Measurements from ENCODE around the gene TM2D1.
"Not testable (repeated sequence)": the region's sequence is repeated elsewhere in the genome, so short reads cannot be mapped to it uniquely, and the experiment has no call there.

The TM2D1 gene

DNA sequence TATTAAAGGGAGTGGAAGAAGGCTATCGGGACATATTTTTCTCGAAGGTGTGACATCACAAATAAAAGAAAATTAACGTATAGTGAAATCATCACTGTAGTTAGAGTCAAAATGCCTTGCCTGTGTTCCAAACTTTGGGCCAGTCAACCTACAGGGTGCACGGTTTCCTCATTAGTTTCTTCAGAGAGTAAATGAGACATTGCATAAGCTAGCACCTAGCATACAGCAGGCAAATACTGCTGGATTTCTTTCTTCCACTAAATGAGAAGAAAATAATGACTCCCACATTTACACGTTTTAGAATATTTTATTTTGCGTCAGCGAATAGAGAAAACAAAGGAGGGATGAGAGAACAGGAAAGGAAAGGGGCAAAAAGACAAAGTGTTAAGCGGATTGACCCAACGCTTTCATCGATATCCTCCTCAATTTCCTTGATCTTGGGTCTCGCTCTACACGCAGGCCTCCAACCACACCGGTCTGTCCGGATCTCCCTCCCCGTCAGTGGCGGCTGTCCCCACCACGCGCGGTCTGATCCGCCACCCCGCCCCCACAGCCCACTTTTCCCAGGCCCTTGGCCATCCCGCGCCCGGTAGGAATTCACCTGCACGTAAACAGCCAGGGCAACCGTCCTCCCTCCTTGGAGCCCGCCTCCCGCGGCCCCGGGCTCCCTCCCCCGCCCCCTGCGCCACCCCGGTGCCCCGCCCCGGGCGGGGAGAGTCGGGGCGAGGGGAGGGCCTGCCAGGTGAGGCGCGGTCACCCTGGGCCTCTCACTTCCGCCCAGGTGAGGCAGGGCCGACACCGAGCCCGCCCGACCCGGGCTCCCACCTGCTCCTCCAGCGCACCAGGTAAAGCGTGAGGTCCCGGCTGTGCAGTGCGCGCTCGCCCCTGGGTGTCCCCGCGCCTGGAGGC lies 17.0 kb upstream of the TM2D1 start, which contains the start of gene PATJ:
Gene PATJ, plus strand, starts transcription at position 770 of the 909 bp plus-strand sequence. CDS start 20,413 bp downstream, outside the sequence.
- Mint-ChIP-seq H3K27me3 (no peaks in the 10 kb centered on the region), H3K27ac (peak within 1 kb of the TSS; percentile 92), H3K4me3 (peak within 1 kb of the TSS; percentile 89), H3K9me3 (no peaks in the 10 kb centered on the region), H3K4me1 (ENCODE audit: low read depth) (peaks cover 25% of the 10 kb centered on the region), H3K36me3 (ENCODE audit: low read depth) (no peaks in the 10 kb centered on the region)
- DNase-seq, result peak; percentile 80

DNA sequence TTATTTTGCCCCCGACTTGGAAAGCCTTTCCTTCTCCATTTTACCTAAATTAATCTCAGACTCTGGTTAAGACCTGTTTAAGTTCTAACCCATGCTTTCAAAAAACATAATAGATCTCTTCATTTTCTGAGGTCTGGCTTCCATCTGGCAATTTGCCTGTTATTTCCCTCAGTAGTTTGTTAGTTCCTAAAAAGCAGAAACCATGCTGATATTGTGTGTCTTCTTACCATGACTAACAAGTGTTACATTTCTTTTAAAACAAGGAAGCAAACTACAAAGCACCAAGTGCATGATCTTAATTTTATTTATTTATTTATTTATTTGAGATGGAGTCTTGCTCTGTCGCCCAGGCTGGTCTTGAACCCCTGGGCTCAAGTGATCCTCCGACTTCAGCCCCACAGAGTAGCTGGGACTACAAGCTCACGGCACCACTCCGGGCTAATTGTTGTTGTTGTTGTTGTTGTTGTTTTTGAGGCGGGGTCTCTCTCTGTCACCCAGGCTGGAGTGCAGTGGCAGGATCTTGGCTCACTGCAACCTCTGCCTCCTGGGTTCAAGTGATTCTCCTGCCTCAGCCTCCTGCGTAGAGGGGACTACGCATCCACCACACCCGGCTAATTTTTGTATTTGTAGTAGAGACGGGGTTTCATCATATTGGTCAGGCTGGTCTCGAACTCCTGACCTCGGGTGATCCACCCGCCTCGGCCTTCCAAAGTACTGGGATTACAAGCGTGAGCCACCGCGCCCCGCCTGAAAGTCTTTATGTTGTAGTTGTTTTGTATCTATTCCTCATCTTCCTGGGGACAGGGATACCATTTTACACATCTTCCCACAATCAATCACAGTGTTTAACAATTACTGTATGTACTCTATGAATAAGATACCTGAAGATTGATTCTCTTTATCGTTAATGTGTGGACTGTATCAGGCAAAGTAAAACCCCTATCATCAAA lies 16.1 kb upstream of the TM2D1 start:
- H3K27ac Mint-ChIP-seq, result peak overlapping the region; percentile 92
- peak overlapping the region; percentile 89 for H3K4me3 Mint-ChIP-seq
- no peaks in the 10 kb centered on the region for H3K36me3 Mint-ChIP-seq (ENCODE audit: low read depth)
- no peaks in the 10 kb centered on the region for H3K27me3 Mint-ChIP-seq
- no peaks in the 10 kb centered on the region for H3K9me3 Mint-ChIP-seq
- no peak for DNase-seq
- peaks cover 21% of the 10 kb centered on the region for H3K4me1 Mint-ChIP-seq (ENCODE audit: low read depth)

DNA sequence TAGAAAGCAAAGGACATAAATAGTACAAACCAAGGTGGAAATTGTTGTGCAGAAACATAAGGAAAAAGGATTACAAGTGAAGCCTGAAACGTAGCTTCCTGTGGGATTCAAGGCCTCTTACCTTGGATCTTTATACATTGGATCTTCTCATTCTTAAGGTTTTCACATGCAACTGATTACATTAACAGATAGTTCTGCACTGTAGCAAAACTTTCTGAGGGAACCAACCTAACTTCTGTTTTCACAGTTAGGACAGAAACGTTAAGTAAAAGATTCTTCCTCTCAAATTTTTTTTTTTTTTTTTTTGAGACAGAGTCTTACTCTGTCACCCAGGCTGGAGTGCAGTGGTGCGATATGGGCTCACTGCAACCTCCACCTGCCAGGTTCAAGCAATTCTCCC lies 7.8 kb upstream of the TM2D1 start:
- H3K9me3 Mint-ChIP-seq, result no peaks in the 10 kb centered on the region
- H3K27me3 Mint-ChIP-seq, result no peaks in the 10 kb centered on the region
- no peak for DNase-seq
- H3K27ac Mint-ChIP-seq, result no peak overlapping the region
- no peak overlapping the region for H3K4me3 Mint-ChIP-seq
- H3K4me1 Mint-ChIP-seq (ENCODE audit: low read depth), result peaks cover 4% of the 10 kb centered on the region
- no peaks in the 10 kb centered on the region for H3K36me3 Mint-ChIP-seq (ENCODE audit: low read depth)

DNA sequence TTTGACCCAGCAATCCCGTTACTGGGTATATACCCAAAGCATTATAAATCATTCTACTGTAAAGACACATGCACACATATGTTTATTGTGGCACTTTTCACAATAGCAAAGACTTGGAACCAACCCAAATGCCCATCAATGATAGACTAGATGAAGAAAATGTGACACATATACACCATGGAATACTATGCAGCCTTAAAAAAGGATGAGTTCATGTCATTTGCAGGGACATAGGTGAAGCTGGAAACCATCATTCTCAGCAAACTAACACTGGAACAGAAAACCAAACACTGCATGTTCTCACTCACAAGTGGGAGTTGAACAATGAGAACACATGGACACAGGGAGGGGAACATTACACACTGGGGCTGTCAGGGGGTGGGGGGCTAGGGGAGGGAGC lies 5.7 kb upstream of the TM2D1 start:
- H3K36me3 Mint-ChIP-seq (ENCODE audit: low read depth); H3K27ac Mint-ChIP-seq; DNase-seq; H3K4me1 Mint-ChIP-seq (ENCODE audit: low read depth); H3K9me3 Mint-ChIP-seq; H3K4me3 Mint-ChIP-seq; H3K27me3 Mint-ChIP-seq: not testable (repeated sequence)

DNA sequence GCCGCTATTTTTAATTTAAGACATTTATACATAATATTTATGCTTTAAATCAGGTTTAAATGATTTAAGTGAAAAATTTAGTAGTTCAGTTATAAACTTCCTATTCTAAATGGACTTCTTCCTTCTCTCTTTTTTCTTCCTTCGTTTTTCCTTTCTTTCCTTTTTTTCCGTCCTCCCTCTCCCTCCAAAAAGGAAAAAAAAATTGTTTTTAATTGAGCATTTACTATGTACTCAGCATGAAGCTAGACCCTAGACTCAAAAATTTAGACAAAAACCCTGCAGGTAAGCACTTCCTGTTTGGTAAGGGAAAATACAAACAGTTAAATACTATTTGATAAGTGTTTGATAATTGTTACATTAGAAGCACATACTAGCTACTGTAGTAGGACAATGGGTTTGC lies 2.6 kb upstream of the TM2D1 start:
- DNase-seq, result no peak
- peaks cover 15% of the 10 kb centered on the region for H3K4me1 Mint-ChIP-seq (ENCODE audit: low read depth)
- H3K27me3 Mint-ChIP-seq, result no peaks in the 10 kb centered on the region
- H3K27ac Mint-ChIP-seq, result no peak overlapping the region
- no peaks in the 10 kb centered on the region for H3K9me3 Mint-ChIP-seq
- no peak overlapping the region for H3K4me3 Mint-ChIP-seq
- H3K36me3 Mint-ChIP-seq (ENCODE audit: low read depth), result peaks cover 23% of the 10 kb centered on the region

DNA sequence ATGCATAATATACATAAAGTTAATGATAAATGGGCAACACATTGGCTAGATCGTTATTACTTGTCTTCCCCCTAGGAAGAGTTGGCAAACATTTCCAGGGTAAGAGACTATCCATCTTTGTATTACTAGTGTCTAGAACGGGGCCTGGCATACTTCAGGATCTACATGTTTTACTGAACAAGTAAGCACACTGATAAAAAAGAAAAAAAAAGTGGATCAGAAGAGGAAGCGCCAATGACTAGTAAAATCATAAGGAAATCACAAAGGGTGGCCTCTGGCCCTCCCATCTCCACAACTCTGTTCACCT lies 482 bp downstream of the TM2D1 start:
- Mint-ChIP-seq H3K27ac (peak overlapping the region; percentile 100), H3K4me3 (peak overlapping the region; percentile 98), H3K4me1 (ENCODE audit: low read depth) (peaks cover 24% of the 10 kb centered on the region), H3K27me3 (no peaks in the 10 kb centered on the region), H3K9me3 (no peaks in the 10 kb centered on the region), H3K36me3 (ENCODE audit: low read depth) (peaks cover 43% of the 10 kb centered on the region)
- DNase-seq, result no peak

DNA sequence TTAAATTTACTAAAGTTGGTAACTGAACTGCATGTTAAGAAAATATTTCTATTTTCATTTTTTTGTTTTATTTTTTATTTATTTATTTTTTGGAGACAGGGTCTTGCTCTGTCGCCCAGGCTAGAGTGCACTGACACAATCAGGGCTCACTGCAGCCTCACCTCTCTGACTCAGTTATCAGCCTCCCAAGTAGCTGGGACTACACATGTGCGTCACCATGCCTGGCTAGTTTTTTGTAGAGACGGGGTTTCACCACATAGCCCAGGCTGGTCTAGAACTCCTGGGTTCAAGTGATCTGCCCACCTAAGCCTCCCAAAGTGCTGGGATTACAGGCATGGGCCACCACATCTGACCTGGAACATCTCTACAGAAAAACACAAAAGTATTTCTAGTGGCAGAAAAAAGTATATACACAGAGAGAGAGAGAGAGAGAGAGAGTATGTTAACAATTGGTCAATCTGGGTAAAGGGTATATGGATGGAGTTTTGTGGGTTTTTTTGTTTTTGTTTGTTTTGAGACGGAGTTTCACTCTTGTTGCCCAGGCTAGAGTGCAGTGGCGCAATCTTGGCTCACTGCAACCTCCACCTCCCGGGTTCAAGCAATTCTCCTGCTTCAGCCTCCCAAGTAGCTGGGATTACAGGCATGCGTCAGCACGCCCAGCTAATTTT lies 5.8 kb downstream of the TM2D1 start:
- not testable (repeated sequence) for DNase-seq, H3K4me3 Mint-ChIP-seq, H3K27me3 Mint-ChIP-seq, H3K9me3 Mint-ChIP-seq, H3K27ac Mint-ChIP-seq
- Mint-ChIP-seq H3K36me3 (ENCODE audit: low read depth) (peaks cover 66% of the 10 kb centered on the region), H3K4me1 (ENCODE audit: low read depth) (peaks cover 33% of the 10 kb centered on the region)

DNA sequence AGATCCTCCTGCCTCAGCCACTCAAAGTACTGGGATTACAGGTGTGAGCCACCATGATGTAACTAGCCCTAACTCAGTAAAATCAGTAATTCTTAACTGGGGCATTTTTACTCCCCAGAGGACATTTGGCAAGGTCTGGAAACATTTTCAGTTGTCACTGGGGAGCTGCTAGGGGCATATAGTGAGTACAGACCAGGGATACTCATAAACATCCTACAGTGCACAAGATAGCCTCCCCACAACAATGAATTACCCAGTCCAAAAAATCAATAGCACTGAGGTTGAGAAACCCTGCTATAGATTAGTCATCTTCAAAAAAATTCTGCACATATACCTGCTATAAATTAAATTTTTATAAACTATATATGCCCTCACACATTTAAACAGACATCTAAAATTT lies 13.0 kb downstream of the TM2D1 start:
- no peaks in the 10 kb centered on the region for H3K9me3 Mint-ChIP-seq
- no peaks in the 10 kb centered on the region for H3K27me3 Mint-ChIP-seq
- peaks cover 73% of the 10 kb centered on the region for H3K36me3 Mint-ChIP-seq (ENCODE audit: low read depth)
- H3K4me3 Mint-ChIP-seq, result no peak overlapping the region
- DNase-seq, result no peak
- peaks cover 9% of the 10 kb centered on the region for H3K4me1 Mint-ChIP-seq (ENCODE audit: low read depth)
- H3K27ac Mint-ChIP-seq, result peak overlapping the region; percentile 15

DNA sequence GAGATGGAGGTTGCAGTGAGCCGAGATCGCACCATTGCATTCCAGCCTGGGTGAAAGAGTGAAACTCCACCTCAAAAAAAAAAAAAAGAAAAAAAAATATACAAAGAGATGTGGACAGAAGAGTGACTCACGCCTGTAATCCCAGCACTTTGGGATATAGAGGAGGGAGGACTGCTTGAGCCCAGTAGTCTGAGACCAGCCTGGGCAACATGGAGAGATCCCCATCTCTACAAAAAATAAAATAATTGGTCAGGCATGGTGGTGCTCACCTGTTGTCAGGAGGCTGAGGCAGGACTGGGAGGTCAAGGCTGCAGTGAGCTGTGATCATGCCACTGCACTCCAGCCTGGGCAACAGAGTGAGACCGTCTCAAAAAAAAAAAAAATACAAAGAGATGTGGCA lies 13.7 kb downstream of the TM2D1 start:
- not testable (repeated sequence) for H3K9me3 Mint-ChIP-seq; H3K4me3 Mint-ChIP-seq; H3K27me3 Mint-ChIP-seq; DNase-seq; H3K27ac Mint-ChIP-seq; H3K4me1 Mint-ChIP-seq (ENCODE audit: low read depth)
- H3K36me3 Mint-ChIP-seq (ENCODE audit: low read depth), result peaks cover 73% of the 10 kb centered on the region

DNA sequence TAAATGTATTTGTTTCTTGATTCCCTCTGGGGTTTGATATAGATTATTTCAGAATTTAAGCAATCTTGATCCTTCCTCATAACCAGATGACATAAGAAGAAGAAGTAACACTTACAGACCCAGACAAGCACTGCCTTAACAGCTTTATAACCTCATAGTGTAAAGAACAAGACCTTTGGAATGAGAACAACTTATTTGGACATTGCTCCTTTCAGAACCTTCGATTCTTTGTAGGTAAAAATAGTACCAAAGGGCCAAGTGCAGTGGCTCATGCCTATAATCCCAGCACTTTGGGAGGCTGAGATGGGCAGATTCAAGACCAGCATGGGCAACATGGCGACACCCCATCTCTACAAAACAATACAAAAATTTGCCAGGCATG lies 15.0 kb downstream of the TM2D1 start:
- no peak overlapping the region for H3K4me3 Mint-ChIP-seq
- DNase-seq, result no peak
- H3K36me3 Mint-ChIP-seq (ENCODE audit: low read depth), result peaks cover 80% of the 10 kb centered on the region
- H3K9me3 Mint-ChIP-seq, result no peaks in the 10 kb centered on the region
- no peak overlapping the region for H3K27ac Mint-ChIP-seq
- peaks cover 6% of the 10 kb centered on the region for H3K4me1 Mint-ChIP-seq (ENCODE audit: low read depth)
- H3K27me3 Mint-ChIP-seq, result no peaks in the 10 kb centered on the region

DNA sequence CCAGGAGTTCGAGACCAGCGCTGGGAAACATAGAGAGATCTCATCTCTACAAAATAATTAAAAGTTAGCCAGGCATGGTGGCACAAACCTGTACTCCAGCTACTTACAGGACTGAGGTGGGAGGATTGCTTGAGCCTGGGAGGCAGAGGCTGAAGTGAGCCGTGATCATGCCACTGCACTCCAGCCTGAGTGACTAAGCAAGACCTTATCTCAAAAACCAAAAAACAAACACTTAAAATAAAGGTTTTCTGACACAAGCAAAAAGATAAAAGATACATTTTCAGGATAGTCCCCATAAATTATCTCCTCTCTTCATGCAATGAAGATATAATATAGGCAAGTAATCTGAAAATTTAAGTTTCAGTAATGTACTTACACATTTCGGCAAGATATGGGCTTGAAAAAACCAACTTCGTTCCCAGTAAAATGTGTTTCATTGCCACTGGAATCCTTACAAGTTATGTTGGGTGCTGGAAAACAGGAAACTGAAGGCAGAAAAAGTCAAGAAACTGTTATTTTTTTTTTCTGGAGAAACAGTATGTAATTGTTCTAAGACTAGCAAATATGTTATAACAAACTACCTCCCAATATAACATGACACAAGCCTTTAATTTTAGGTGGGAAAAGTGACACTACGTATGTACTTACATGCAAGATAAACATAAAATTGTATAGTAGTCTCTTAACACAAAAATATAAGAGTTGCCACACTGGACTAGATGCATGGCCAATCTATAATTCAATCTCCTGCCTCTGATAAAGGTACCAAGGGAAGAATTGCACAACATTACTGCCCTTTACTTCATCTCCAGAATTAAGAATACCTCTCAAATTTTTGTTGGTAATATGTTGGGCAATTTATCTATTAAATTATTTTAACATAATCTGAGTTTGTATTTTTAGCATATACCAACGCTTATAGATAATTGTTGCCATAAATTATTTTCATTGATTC lies 15.7 kb downstream of the TM2D1 start:
- DNase-seq, result no peak
- peaks cover 81% of the 10 kb centered on the region for H3K36me3 Mint-ChIP-seq (ENCODE audit: low read depth)
- no peak overlapping the region for H3K4me3 Mint-ChIP-seq
- no peaks in the 10 kb centered on the region for H3K27me3 Mint-ChIP-seq
- peaks cover 4% of the 10 kb centered on the region for H3K4me1 Mint-ChIP-seq (ENCODE audit: low read depth)
- H3K9me3 Mint-ChIP-seq, result no peaks in the 10 kb centered on the region
- no peak overlapping the region for H3K27ac Mint-ChIP-seq

DNA sequence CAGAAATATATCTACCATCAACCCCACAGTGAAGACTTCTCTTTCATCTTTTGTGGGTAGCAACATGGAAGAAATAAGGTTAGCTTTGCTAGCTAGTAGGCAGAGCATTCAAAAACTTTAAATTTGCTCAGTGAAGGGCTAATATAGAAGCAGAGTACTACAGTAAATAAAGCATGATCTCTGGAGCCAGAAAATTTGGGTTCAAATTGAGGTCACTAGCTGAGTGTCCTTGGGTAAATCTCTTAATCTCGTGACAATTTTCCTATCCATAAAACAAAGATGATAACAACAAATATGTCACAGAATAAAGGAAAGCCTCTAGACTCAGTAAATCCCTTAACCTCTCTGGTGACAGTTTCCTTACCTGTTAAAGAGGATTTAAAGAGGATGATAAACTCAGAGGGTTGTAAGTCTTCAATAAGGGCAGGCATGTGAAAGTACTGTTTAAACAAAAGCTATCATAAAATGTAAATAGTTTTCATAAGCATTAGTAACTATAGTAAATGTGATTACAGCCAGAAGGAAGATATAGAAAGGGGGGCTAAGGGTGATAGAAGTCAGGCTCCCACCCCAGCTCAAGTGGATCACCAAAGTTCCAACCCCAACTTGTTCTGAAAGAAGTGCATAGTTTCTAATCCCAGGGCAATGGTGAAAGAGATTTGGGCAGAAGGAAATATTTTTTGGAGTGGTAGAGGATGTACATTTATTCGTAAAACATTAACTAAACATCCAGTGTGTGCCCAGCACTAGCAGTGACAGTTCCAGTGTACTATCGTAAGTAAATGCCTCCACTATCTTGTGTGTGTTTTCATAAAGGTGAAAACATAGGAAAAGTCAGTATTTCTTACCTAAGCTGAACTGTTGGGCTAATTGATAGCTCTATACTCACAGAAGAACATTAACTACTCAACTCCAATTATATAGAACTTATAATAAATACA lies 24.8 kb downstream of the TM2D1 start:
- Mint-ChIP-seq H3K4me1 (ENCODE audit: low read depth) (no peaks in the 10 kb centered on the region), H3K27me3 (no peaks in the 10 kb centered on the region), H3K27ac (peak overlapping the region; percentile 50), H3K4me3 (no peak overlapping the region), H3K36me3 (ENCODE audit: low read depth) (peaks cover 69% of the 10 kb centered on the region), H3K9me3 (no peaks in the 10 kb centered on the region)
- no peak for DNase-seq

Data from activated T-cell treated with anti-CD3 and anti-CD28 coated beads, Interleukin-2, amount 50 U/mL, for 24 hours (primary cell).